Neural cell (in vitro differentiated cells): Measurements from ENCODE around the gene RBFOX2. TPM values are rescaled to one million over a fixed set of nuclear protein-coding genes. Genes with fewer than 3 reads are reported as not detected.
A peak's percentile ranks its signal among the peaks of the same experiment; 100 is the strongest.

Experiments
- H2AFZ ChIP-seq: fragments of 200-600, 300-800 bp; sonication (generic), shearing (Covaris generic); 2 replicates; pipeline ENCODE4 v1.6.0; 2014; ENCODE audit warnings: low read depth, mild to moderate bottlenecking, antibody characterized with exemption, low read length, moderate library complexity
- H3F3A ChIP-seq: fragments of 200-600 bp; shearing (Covaris generic); 2 replicates; pipeline ENCODE4 v1.6.1; 2016; ENCODE audit warnings: mild to moderate bottlenecking, moderate library complexity, mixed read lengths, antibody characterized with exemption, low read length; ENCODE audit not compliant: insufficient read depth, poor library complexity, severe bottlenecking
- H3K27ac ChIP-seq: fragments of 200-600, 300-800 bp; sonication (generic), shearing (Covaris generic); 2 replicates; pipeline ENCODE4 v1.5.1; 2014; ENCODE audit warnings: mild to moderate bottlenecking, low read length, moderate library complexity
- H3K27me3 ChIP-seq: fragments of 300-800, 200-600 bp; sonication (generic), shearing (Covaris generic); 2 replicates; pipeline ENCODE4 v1.6.0; 2014; ENCODE audit warnings: mild to moderate bottlenecking, low read depth, low read length, moderate library complexity; ENCODE audit not compliant: insufficient read depth
- H3K36me3 ChIP-seq: fragments of 300-800, 200-600 bp; sonication (generic), shearing (Covaris generic); 2 replicates; pipeline ENCODE4 v1.5.1; 2014; ENCODE audit warnings: mild to moderate bottlenecking, antibody characterized with exemption, low read length, moderate library complexity; ENCODE audit not compliant: insufficient read depth
- H3K4me2 ChIP-seq: fragments of 300-800, 200-600 bp; sonication (generic), shearing (Covaris generic); 2 replicates; pipeline ENCODE4 v1.6.0; 2014; ENCODE audit warnings: mild to moderate bottlenecking, low read length
- H3K4me3 ChIP-seq: fragments of 300-800, 200-600 bp; sonication (generic), shearing (Covaris generic); 2 replicates; pipeline ENCODE4 v1.5.1; 2014; ENCODE audit warnings: mild to moderate bottlenecking, low read length, moderate library complexity
- H3K79me2 ChIP-seq: fragments of 200-600 bp; shearing (Covaris generic); replicated peaks from 2 replicates; pipeline ENCODE4 v1.6.0; 2014; ENCODE audit warnings: mild to moderate bottlenecking, low read length, moderate library complexity; ENCODE audit not compliant: insufficient read depth
- H3K9ac ChIP-seq: fragments of 300-800, 200-600 bp; sonication (generic), shearing (Covaris generic); 2 replicates; pipeline ENCODE4 v1.6.1; 2016; ENCODE audit warnings: mild to moderate bottlenecking, low read length, mixed read lengths
- H3K9me2 ChIP-seq: fragments of 200-600 bp; shearing (Covaris generic); 2 replicates; pipeline ENCODE4 v1.6.1; 2016; ENCODE audit warnings: mild to moderate bottlenecking, low read length, mixed read lengths; ENCODE audit not compliant: insufficient read depth
- H3K9me3 ChIP-seq: fragments of 200-600, 300-800 bp; sonication (generic), shearing (Covaris generic); 2 replicates; pipeline ENCODE4 v1.6.1; 2016; ENCODE audit warnings: mild to moderate bottlenecking, mixed run types, low read length, moderate library complexity, mixed read lengths
- H4K20me1 ChIP-seq: fragments of 200-600 bp; shearing (Covaris generic); 2 replicates; pipeline ENCODE4 v1.6.1; 2016; ENCODE audit warnings: mild to moderate bottlenecking, mixed run types; ENCODE audit not compliant: insufficient read depth
- CTCF ChIP-seq: fragments of 450-650 bp; IDR thresholded peaks from 2 replicates; pipeline ENCODE4 v1.5.1; 2014; ENCODE audit warnings: antibody characterized with exemption, mild to moderate bottlenecking, moderate library complexity; ENCODE audit not compliant: poor library complexity, severe bottlenecking
- EP300 ChIP-seq: fragments of 450-650 bp; conservative IDR thresholded peaks from 2 replicates; pipeline ENCODE4 v1.6.1; 2014; ENCODE audit warnings: antibody characterized with exemption, mild to moderate bottlenecking, moderate library complexity; ENCODE audit not compliant: poor library complexity, severe bottlenecking
- EZH2 ChIP-seq: fragments of 200-600, 300-800 bp; shearing (Covaris generic), sonication (generic); IDR thresholded peaks from 2 replicates; pipeline ENCODE4 v1.6.1; 2014; ENCODE audit warnings: antibody characterized with exemption, low read length, borderline replicate concordance, mild to moderate bottlenecking; ENCODE audit not compliant: insufficient read depth, poor library complexity, severe bottlenecking
- MXI1 ChIP-seq: fragments of 450-650 bp; conservative IDR thresholded peaks from 2 replicates; pipeline ENCODE4 v1.6.1; 2014; ENCODE audit warnings: antibody characterized with exemption, mild to moderate bottlenecking; ENCODE audit not compliant: poor library complexity, severe bottlenecking
- POLR2AphosphoS5 ChIP-seq: IDR thresholded peaks from 2 replicates; pipeline ENCODE4 v1.6.1; 2012
- RAD21 ChIP-seq: fragments of 450-650 bp; conservative IDR thresholded peaks from 2 replicates; pipeline ENCODE4 v1.6.1; 2014; ENCODE audit warnings: antibody characterized with exemption, mild to moderate bottlenecking, moderate library complexity
- REST ChIP-seq: IDR thresholded peaks from 2 replicates; pipeline ENCODE4 v1.6.1; 2012; ENCODE audit warnings: borderline replicate concordance
- SMC3 ChIP-seq: fragments of 450-650 bp; conservative IDR thresholded peaks from 2 replicates; pipeline ENCODE4 v1.6.1; 2014; ENCODE audit warnings: antibody characterized with exemption, mild to moderate bottlenecking, moderate library complexity; ENCODE audit not compliant: poor library complexity
- TAF1 ChIP-seq: IDR thresholded peaks from 2 replicates; pipeline ENCODE4 v1.6.1; 2012; ENCODE audit warnings: low read depth
- polyA plus RNA-seq: library from polyadenylated mRNA; depleted of rRNA; stranded (reverse); fragments of >200 nt; gene quantifications from 2 replicates; pipeline ENCODE4 v1.2.3, GENCODE V29; 2014

Gene RBFOX2
- polyA plus RNA-seq, 1 donor from 2014 or later: 529 TPM

DNA sequence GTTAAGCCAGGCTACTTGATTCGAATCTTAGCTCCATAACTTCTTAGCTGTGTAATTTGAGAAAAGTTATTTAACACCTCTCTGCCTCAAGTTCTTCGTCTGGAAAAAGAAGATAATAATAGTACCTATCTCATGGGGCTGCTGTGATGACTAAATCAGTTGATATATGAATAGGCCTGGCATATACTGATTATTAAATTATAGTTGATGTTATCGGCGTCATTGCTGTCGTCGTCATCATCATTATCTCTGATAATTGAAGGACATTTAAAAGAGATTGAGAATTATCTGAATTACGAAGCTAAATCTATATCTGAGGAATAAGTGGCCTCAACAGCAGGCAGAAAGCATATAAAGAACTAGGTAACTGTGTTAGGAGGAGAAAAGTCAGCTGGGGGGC, 165.9 kb downstream of the RBFOX2 start:
- Histone ChIP-seq H3K4me2 (peak overlapping the region; percentile 77), H4K20me1 (peaks cover 3% of the 10 kb centered on the region), H3K9me3 (no peaks in the 10 kb centered on the region)

DNA sequence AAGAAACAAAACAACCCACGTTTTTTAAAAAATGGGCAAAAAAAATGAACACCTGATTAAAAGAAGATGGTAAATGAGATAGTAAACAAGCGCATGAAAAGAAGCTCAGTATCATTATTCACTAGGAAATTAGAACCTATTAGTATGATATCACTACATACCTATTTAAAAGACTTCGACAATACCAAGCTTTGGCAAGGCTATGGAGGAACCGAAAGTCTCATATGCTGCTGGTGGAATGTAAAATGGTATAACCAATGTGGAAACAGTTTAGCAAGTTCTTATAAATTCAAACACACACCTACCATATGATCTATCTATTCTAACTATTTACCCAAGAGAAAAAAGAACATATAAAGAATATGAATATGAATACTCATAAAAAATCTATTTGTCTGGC, 167.2 kb downstream of the RBFOX2 start:
- no peaks in the 10 kb centered on the region for H3K9me3 ChIP-seq
- peaks cover 30% of the 10 kb centered on the region for H3K79me2 ChIP-seq
- H4K20me1 ChIP-seq: no peaks in the 10 kb centered on the region
- H3F3A ChIP-seq: no peaks in the 10 kb centered on the region
- no peaks in the 10 kb centered on the region for H3K27me3 ChIP-seq
- no peak overlapping the region for H3K27ac ChIP-seq
- H3K4me2 ChIP-seq: no peak overlapping the region
- no peak overlapping the region for H3K9ac ChIP-seq
- H3K9me2 ChIP-seq: no peaks in the 10 kb centered on the region
- no peak overlapping the region for H3K4me3 ChIP-seq
- H2AFZ ChIP-seq: no peak overlapping the region
- no peaks in the 10 kb centered on the region for H3K36me3 ChIP-seq
- TF ChIP-seq RAD21 (no peak), TAF1 (no peak), REST (no peak), CTCF (no peak), POLR2AphosphoS5 (no peak), SMC3 (no peak), EP300 (no peak)

More for the DNA sequence above, 165.9 kb downstream of the RBFOX2 start:
- no peak overlapping the region for H3K9ac ChIP-seq
- H3K27me3 ChIP-seq: no peaks in the 10 kb centered on the region
- H3F3A ChIP-seq: no peaks in the 10 kb centered on the region
- TF ChIP-seq TAF1 (no peak), EP300 (no peak), CTCF (no peak), MXI1 (no peak), EZH2 (no peak), REST (no peak), SMC3 (no peak), RAD21 (no peak), POLR2AphosphoS5 (no peak)
- H3K27ac ChIP-seq: peak overlapping the region; percentile 76
- no peaks in the 10 kb centered on the region for H3K36me3 ChIP-seq
- H2AFZ ChIP-seq: no peak overlapping the region
- peak overlapping the region; percentile 54 for H3K4me3 ChIP-seq
- no peaks in the 10 kb centered on the region for H3K9me2 ChIP-seq
- H3K79me2 ChIP-seq: peaks cover 38% of the 10 kb centered on the region
